ENCODE results near the gene SEZ6.

GRCh38 chr17:28973425-28973824, 32.4 kb downstream of the SEZ6 start:
- TF ChIP-seq, protein P1, sequence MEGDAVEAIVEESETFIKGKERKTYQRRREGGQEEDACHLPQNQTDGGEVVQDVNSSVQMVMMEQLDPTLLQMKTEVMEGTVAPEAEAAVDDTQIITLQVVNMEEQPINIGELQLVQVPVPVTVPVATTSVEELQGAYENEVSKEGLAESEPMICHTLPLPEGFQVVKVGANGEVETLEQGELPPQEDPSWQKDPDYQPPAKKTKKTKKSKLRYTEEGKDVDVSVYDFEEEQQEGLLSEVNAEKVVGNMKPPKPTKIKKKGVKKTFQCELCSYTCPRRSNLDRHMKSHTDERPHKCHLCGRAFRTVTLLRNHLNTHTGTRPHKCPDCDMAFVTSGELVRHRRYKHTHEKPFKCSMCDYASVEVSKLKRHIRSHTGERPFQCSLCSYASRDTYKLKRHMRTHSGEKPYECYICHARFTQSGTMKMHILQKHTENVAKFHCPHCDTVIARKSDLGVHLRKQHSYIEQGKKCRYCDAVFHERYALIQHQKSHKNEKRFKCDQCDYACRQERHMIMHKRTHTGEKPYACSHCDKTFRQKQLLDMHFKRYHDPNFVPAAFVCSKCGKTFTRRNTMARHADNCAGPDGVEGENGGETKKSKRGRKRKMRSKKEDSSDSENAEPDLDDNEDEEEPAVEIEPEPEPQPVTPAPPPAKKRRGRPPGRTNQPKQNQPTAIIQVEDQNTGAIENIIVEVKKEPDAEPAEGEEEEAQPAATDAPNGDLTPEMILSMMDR (IDR thresholded peaks at IDR 0.05), result no peak
- TF ChIP-seq POLR2AphosphoS5 (IDR thresholded peaks at IDR 0.05) (no peak), POLR2A (IDR thresholded peaks at IDR 0.05; ENCODE audit: low read depth) (no peak), EP300 (IDR thresholded peaks at IDR 0.05) (no peak)

All from esophagus muscularis mucosa (tissue), 4 donors.